MCF 10A (cell line): ENCODE results near the gene MPRIP. TPM values are rescaled to one million over a fixed set of nuclear protein-coding genes. Genes with fewer than 3 reads are reported as not detected.
"Not testable (repeated sequence)": the region's sequence is repeated elsewhere in the genome, so short reads cannot be mapped to it uniquely, and the experiment has no call there.

ENCODE experiments used
- BruUV-seq: library from RNA; stranded (reverse); fragments of 400-500 nt; replicated peaks from 2 replicates; lab custom pipeline; 2021; lab: Mats Ljungman, UMichigan
- CTCF ChIA-PET: fragments of 300-600 bp; sonication (Branson Sonifier 250); formaldehyde crosslinking; extraction: SDS; loops from one replicate; lab custom pipeline; 2021; ENCODE audit warnings: antibody characterized with exemption, inconsistent platforms; lab: Yijun Ruan, JAX
- POLR2A ChIA-PET: fragments of 300-600, 350-650 bp; sonication (Branson Sonifier 250); formaldehyde crosslinking; extraction: SDS; loops from one replicate; lab custom pipeline; 2020; ENCODE audit warnings: antibody characterized with exemption, inconsistent platforms; lab: Yijun Ruan, JAX
- DNase-seq: peaks from one replicate; pipeline ENCODE4 v3.0.0-alpha.2; 2018; ENCODE audit not compliant: unreplicated experiment
- H3K27ac Mint-ChIP-seq: one replicate; pipeline ENCODE4 v1.8.0; 2022; ENCODE audit warnings: mild to moderate bottlenecking, low read depth, mixed read lengths; ENCODE audit not compliant: unreplicated experiment
- H3K27me3 Mint-ChIP-seq: one replicate; pipeline ENCODE4 v1.8.0; 2022; ENCODE audit warnings: mixed read lengths; ENCODE audit not compliant: insufficient read depth, unreplicated experiment
- H3K36me3 Mint-ChIP-seq: one replicate; pipeline ENCODE4 v1.8.0; 2022; ENCODE audit warnings: mild to moderate bottlenecking, moderate library complexity, mixed read lengths; ENCODE audit not compliant: insufficient read depth, unreplicated experiment
- H3K4me1 Mint-ChIP-seq: one replicate; pipeline ENCODE4 v1.8.0; 2022; ENCODE audit warnings: mixed read lengths; ENCODE audit not compliant: insufficient read depth, unreplicated experiment
- H3K4me3 Mint-ChIP-seq: one replicate; pipeline ENCODE4 v1.8.0; 2022; ENCODE audit warnings: mild to moderate bottlenecking, moderate library complexity, mixed read lengths; ENCODE audit not compliant: unreplicated experiment
- H3K9me3 Mint-ChIP-seq: one replicate; pipeline ENCODE4 v1.8.0; 2022; ENCODE audit warnings: mixed read lengths; ENCODE audit not compliant: unreplicated experiment
- CTCF ChIP-seq: fragments of 200-600 bp; IDR thresholded peaks from one replicate; pipeline ENCODE4 v1.8.0; 2022; ENCODE audit warnings: antibody characterized with exemption, mild to moderate bottlenecking; ENCODE audit not compliant: unreplicated experiment
- intact Hi-C: fragments of 100-400 bp; cut with micrococcal nuclease; formaldehyde crosslinking; loops from 2 replicates; pipeline ENCODE4 v1.14.1; 2022
- total RNA-seq: library from RNA; stranded (reverse); gene quantifications from 2 replicates; pipeline ENCODE4 v1.2.3, GENCODE V29; 2022

MPRIP gene
- total RNA-seq, 1 experiment from 2014 or later = 230 TPM

GRCh38 chr17:17182598-17183136 lies 140.4 kb downstream of the MPRIP start:
- POLR2A ChIA-PET = interaction anchor here (1.5 kb wide), 1 partner anchor 9 kb away, joined by 3 read pairs; no protein-coding TSS in a partner anchor
- Mint-ChIP-seq H3K4me3 (no peak overlapping the region), H3K27ac (no peak overlapping the region), H3K4me1 (no peaks in the 10 kb centered on the region), H3K9me3 (no peaks in the 10 kb centered on the region), H3K27me3 (no peaks in the 10 kb centered on the region), H3K36me3 (peaks cover 66% of the 10 kb centered on the region)
- no peak for DNase-seq
- CTCF ChIA-PET = interaction anchor here (0.6 kb wide), 1 partner anchor 13 kb away, joined by 3 read pairs; no protein-coding TSS in a partner anchor
- no TSS peak for BruUV-seq
- intact Hi-C loops = no loop called here
- TF ChIP-seq CTCF = no peak

GRCh38 chr17:17183744-17184143 lies 141.5 kb downstream of the MPRIP start:
- no peak for TF ChIP-seq CTCF
- Mint-ChIP-seq H3K4me3 (no peak overlapping the region), H3K27me3 (no peaks in the 10 kb centered on the region), H3K4me1 (no peaks in the 10 kb centered on the region), H3K27ac (no peak overlapping the region), H3K36me3 (peaks cover 61% of the 10 kb centered on the region), H3K9me3 (no peaks in the 10 kb centered on the region)
- no TSS peak for BruUV-seq
- intact Hi-C loops = no loop called here
- CTCF ChIA-PET = interaction anchor here (1.3 kb wide), 1 partner anchor 19 kb away, joined by 4 read pairs; no protein-coding TSS in a partner anchor
- DNase-seq = no peak
- POLR2A ChIA-PET = interaction anchor here (0.7 kb wide), 1 partner anchor 13 kb away, joined by 3 read pairs; no protein-coding TSS in a partner anchor

GRCh38 chr17:17184985-17185757 lies 142.9 kb downstream of the MPRIP start:
- DNase-seq, H3K4me3 Mint-ChIP-seq, H3K4me1 Mint-ChIP-seq, H3K9me3 Mint-ChIP-seq, POLR2A ChIA-PET, H3K27me3 Mint-ChIP-seq, intact Hi-C loops: not testable (repeated sequence)
- Mint-ChIP-seq H3K36me3 (peaks cover 50% of the 10 kb centered on the region), H3K27ac (peak overlapping the region; percentile 61)
- BruUV-seq = TSS peak; percentile 54
- CTCF ChIA-PET = interaction anchor here (0.6 kb wide), 1 partner anchor 111 kb away, joined by 3 read pairs; no protein-coding TSS in a partner anchor

- intact Hi-C loops = no loop called here
- Mint-ChIP-seq H3K27ac (peak overlapping the region; percentile 61), H3K4me3 (no peak overlapping the region), H3K27me3 (no peaks in the 10 kb centered on the region), H3K36me3 (peaks cover 42% of the 10 kb centered on the region), H3K4me1 (no peaks in the 10 kb centered on the region), H3K9me3 (no peaks in the 10 kb centered on the region)
- no peak for DNase-seq
- no peak for TF ChIP-seq CTCF
- BruUV-seq = no TSS peak
- POLR2A ChIA-PET = no interaction called here
- CTCF ChIA-PET = no interaction called here
These were observed 143.8 kb downstream of the MPRIP start for GRCh38 chr17:17186051-17186450.
